ENCODE measurements around the gene SYNDIG1.

GRCh38 chr20:24530131-24530680, 60.8 kb downstream of the SYNDIG1 start:
- TF ChIP-seq, protein P1, sequence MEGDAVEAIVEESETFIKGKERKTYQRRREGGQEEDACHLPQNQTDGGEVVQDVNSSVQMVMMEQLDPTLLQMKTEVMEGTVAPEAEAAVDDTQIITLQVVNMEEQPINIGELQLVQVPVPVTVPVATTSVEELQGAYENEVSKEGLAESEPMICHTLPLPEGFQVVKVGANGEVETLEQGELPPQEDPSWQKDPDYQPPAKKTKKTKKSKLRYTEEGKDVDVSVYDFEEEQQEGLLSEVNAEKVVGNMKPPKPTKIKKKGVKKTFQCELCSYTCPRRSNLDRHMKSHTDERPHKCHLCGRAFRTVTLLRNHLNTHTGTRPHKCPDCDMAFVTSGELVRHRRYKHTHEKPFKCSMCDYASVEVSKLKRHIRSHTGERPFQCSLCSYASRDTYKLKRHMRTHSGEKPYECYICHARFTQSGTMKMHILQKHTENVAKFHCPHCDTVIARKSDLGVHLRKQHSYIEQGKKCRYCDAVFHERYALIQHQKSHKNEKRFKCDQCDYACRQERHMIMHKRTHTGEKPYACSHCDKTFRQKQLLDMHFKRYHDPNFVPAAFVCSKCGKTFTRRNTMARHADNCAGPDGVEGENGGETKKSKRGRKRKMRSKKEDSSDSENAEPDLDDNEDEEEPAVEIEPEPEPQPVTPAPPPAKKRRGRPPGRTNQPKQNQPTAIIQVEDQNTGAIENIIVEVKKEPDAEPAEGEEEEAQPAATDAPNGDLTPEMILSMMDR (IDR thresholded peaks at IDR 0.05), result no peak
- no peak for TF ChIP-seq POLR2A (IDR thresholded peaks at IDR 0.05)

Measured in tibial nerve (tissue), 3 donors.